OCI-LY3 (cell line): ENCODE results near the gene FHIP2A.

Source experiments
- EZH2phosphoT487 ChIP-seq: fragments of 200-600 bp; shearing (Covaris generic); IDR thresholded peaks from 2 replicates; pipeline ENCODE4 v1.6.1; 2018; ENCODE audit warnings: antibody characterized with exemption, mixed run types, low read depth
- TF ChIP-seq, protein P1 (sequence below): fragments of 200-600, 300-600 bp; sonication (generic); IDR thresholded peaks from 2 replicates; pipeline ENCODE4 v1.5.1; 2014; ENCODE audit warnings: antibody characterized with exemption, low read length, low read depth

DNA sequence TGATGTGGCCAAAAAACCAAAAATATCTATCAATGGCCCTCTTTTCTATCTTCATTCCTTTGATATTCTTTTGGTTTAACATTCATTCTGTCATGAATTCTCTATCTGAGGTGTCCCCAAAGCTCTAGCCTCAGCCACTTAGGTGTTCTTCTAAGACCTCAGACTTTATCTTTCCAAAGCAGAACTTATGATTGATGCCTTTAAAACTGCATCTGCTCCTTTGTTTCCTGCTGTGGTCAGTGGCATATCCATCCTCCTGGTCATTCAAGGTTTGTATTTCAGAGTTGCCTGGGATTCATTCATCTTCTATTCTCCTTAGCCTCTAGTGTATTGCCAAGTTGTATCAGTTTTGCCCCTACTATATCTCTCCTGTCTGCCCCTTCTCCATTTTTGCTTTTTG, 30.6 kb downstream of the FHIP2A start:
- no peak for TF ChIP-seq EZH2phosphoT487
- TF ChIP-seq, protein P1, sequence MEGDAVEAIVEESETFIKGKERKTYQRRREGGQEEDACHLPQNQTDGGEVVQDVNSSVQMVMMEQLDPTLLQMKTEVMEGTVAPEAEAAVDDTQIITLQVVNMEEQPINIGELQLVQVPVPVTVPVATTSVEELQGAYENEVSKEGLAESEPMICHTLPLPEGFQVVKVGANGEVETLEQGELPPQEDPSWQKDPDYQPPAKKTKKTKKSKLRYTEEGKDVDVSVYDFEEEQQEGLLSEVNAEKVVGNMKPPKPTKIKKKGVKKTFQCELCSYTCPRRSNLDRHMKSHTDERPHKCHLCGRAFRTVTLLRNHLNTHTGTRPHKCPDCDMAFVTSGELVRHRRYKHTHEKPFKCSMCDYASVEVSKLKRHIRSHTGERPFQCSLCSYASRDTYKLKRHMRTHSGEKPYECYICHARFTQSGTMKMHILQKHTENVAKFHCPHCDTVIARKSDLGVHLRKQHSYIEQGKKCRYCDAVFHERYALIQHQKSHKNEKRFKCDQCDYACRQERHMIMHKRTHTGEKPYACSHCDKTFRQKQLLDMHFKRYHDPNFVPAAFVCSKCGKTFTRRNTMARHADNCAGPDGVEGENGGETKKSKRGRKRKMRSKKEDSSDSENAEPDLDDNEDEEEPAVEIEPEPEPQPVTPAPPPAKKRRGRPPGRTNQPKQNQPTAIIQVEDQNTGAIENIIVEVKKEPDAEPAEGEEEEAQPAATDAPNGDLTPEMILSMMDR: no peak
